Measurements from ENCODE around the gene DSTYK.

DNA sequence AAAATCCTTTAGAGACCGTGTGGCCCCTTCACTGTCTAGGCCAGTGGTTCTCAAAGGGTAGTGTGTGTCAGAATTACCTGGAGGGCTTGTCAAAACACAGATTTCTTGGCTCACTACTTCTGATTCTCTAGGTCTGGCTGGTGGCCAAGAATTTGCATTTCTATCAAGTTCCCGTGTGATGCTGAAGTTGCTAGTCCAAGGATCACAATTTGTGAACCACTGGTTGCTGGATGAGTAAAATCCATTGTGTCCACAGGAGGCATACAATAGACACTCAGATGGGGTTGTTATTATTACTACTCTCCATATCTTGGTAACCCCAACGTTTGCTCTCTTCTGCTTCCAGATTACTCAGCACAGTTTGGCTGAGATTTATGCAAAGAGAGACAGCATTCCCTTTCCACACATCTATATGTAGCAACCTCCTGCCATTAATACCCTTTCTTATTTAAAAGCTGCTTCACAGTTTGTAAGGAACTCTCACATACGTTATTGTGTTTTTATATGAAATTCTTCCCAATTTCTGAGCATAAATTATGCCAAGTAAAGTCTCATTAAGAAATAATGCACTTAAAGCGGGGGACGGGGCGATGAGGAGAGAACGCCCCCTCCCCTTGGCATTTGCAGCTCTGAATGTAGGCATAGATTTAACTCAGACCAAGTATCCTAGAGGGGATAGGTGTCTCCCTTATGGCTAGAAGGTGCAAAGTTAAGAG is 15.5 kb upstream of the DSTYK start:
- TF ChIP-seq, protein P1, sequence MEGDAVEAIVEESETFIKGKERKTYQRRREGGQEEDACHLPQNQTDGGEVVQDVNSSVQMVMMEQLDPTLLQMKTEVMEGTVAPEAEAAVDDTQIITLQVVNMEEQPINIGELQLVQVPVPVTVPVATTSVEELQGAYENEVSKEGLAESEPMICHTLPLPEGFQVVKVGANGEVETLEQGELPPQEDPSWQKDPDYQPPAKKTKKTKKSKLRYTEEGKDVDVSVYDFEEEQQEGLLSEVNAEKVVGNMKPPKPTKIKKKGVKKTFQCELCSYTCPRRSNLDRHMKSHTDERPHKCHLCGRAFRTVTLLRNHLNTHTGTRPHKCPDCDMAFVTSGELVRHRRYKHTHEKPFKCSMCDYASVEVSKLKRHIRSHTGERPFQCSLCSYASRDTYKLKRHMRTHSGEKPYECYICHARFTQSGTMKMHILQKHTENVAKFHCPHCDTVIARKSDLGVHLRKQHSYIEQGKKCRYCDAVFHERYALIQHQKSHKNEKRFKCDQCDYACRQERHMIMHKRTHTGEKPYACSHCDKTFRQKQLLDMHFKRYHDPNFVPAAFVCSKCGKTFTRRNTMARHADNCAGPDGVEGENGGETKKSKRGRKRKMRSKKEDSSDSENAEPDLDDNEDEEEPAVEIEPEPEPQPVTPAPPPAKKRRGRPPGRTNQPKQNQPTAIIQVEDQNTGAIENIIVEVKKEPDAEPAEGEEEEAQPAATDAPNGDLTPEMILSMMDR (IDR thresholded peaks at IDR 0.05; ENCODE audit: poor library complexity, severe bottlenecking) = no peak
- TF ChIP-seq POLR2AphosphoS5 (IDR thresholded peaks at IDR 0.05) (no peak), EP300 (conservative IDR thresholded peaks at IDR 0.05; ENCODE audit: poor library complexity, severe bottlenecking) (no peak), TAF1 (IDR thresholded peaks at IDR 0.05; ENCODE audit: low read depth) (no peak), MXI1 (conservative IDR thresholded peaks at IDR 0.05; ENCODE audit: poor library complexity, severe bottlenecking) (no peak), SMC3 (conservative IDR thresholded peaks at IDR 0.05; ENCODE audit: poor library complexity) (no peak), RAD21 (conservative IDR thresholded peaks at IDR 0.05) (no peak)
- TF ChIP-seq, protein P2, sequence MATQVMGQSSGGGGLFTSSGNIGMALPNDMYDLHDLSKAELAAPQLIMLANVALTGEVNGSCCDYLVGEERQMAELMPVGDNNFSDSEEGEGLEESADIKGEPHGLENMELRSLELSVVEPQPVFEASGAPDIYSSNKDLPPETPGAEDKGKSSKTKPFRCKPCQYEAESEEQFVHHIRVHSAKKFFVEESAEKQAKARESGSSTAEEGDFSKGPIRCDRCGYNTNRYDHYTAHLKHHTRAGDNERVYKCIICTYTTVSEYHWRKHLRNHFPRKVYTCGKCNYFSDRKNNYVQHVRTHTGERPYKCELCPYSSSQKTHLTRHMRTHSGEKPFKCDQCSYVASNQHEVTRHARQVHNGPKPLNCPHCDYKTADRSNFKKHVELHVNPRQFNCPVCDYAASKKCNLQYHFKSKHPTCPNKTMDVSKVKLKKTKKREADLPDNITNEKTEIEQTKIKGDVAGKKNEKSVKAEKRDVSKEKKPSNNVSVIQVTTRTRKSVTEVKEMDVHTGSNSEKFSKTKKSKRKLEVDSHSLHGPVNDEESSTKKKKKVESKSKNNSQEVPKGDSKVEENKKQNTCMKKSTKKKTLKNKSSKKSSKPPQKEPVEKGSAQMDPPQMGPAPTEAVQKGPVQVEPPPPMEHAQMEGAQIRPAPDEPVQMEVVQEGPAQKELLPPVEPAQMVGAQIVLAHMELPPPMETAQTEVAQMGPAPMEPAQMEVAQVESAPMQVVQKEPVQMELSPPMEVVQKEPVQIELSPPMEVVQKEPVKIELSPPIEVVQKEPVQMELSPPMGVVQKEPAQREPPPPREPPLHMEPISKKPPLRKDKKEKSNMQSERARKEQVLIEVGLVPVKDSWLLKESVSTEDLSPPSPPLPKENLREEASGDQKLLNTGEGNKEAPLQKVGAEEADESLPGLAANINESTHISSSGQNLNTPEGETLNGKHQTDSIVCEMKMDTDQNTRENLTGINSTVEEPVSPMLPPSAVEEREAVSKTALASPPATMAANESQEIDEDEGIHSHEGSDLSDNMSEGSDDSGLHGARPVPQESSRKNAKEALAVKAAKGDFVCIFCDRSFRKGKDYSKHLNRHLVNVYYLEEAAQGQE (IDR thresholded peaks at IDR 0.05; ENCODE audit: borderline replicate concordance) = no peak

All from neural cell (in vitro differentiated cells).